ENCODE measurements around the gene IL26.
"Not testable (repeated sequence)": the region's sequence is repeated elsewhere in the genome, so short reads cannot be mapped to it uniquely, and the experiment has no call there.

GRCh38 chr12:68174761-68175160 is 50.8 kb downstream of the IL26 start:
- not testable (repeated sequence) for TF ChIP-seq POLR2AphosphoS5 (IDR thresholded peaks at IDR 0.05; ENCODE audit: insufficient read depth, low read depth, low read length); EZH2 (IDR thresholded peaks at IDR 0.05; ENCODE audit: borderline replicate concordance, low read depth, low read length, severe bottlenecking); GATA2 (IDR thresholded peaks at IDR 0.05; ENCODE audit: insufficient read depth, insufficient read length, low read depth, low read length)
- TF ChIP-seq, protein P1, sequence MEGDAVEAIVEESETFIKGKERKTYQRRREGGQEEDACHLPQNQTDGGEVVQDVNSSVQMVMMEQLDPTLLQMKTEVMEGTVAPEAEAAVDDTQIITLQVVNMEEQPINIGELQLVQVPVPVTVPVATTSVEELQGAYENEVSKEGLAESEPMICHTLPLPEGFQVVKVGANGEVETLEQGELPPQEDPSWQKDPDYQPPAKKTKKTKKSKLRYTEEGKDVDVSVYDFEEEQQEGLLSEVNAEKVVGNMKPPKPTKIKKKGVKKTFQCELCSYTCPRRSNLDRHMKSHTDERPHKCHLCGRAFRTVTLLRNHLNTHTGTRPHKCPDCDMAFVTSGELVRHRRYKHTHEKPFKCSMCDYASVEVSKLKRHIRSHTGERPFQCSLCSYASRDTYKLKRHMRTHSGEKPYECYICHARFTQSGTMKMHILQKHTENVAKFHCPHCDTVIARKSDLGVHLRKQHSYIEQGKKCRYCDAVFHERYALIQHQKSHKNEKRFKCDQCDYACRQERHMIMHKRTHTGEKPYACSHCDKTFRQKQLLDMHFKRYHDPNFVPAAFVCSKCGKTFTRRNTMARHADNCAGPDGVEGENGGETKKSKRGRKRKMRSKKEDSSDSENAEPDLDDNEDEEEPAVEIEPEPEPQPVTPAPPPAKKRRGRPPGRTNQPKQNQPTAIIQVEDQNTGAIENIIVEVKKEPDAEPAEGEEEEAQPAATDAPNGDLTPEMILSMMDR (IDR thresholded peaks at IDR 0.05; ENCODE audit: extremely low read depth in 1 of 2, insufficient read depth in 1 of 2, low read depth in 1 of 2, low read length in 2 of 2) = not testable (repeated sequence)
